IPS-18a (cell line): ENCODE results near the gene SPRED2.

Experiments
- H3K27ac ChIP-seq: one replicate; pipeline ENCODE4 v1.5.1; 2013; ENCODE audit warnings: low read length
- H3K27me3 ChIP-seq: one replicate; pipeline ENCODE4 v1.6.1; 2013; ENCODE audit warnings: mild to moderate bottlenecking, low read length; ENCODE audit not compliant: control insufficient read depth, insufficient read depth
- H3K36me3 ChIP-seq: one replicate; pipeline ENCODE4 v1.6.1; 2013; ENCODE audit warnings: low read depth, low read length; ENCODE audit not compliant: control insufficient read depth
- H3K4me1 ChIP-seq: one replicate; pipeline ENCODE4 v1.6.1; 2013; ENCODE audit warnings: low read depth, low read length; ENCODE audit not compliant: control insufficient read depth
- H3K4me3 ChIP-seq: one replicate; pipeline ENCODE4 v1.5.1; 2013; ENCODE audit warnings: low read length
- H3K9ac ChIP-seq: one replicate; pipeline ENCODE4 v1.6.1; 2013; ENCODE audit warnings: mild to moderate bottlenecking, low read length, moderate library complexity
- H3K9me3 ChIP-seq: one replicate; pipeline ENCODE4 v1.6.1; 2013; ENCODE audit warnings: low read depth, low read length; ENCODE audit not compliant: control insufficient read depth

Gene SPRED2

DNA sequence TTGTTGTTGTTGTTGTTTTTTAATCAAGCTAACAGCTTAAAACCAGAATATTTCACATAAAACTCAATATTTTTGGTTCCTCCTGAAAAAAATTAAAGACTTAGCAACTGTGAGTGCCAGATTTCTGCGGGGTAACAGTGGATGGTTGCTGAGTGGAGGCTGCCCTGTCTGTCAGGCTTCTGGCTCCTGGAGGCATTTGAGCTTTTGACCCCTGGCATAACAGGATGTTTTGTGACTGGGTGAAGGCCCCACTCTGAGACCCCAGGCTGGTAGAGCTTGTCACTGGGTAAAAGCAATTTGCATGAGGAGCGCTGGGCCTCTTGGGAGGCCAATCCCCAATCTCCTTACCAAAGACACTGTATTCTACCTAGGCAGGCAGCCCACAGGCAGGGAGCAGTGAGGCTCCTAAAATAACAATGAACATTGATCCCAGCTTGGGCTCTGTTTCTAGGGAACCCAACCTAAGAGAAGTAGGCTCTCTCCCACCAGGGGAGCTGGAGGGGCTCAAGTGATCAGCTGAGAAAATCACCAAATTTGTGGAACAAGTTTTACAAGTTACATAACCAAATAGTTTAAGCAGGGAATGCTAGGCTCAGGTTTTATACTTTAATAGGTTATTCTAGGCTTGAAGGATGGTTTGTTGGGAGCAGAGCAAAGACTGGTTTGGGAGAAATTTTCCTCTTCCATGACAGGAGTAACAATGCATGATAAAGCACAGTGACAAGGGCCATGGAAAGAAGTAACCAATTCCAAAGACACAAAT, 5.9 kb upstream of the SPRED2 start:
- H3K27ac ChIP-seq: no peak overlapping the region
- no peak overlapping the region for H3K9ac ChIP-seq
- H3K4me1 ChIP-seq: peaks cover 39% of the 10 kb centered on the region
- H3K27me3 ChIP-seq: peaks cover 52% of the 10 kb centered on the region
- H3K36me3 ChIP-seq: no peaks in the 10 kb centered on the region
- peak overlapping the region; percentile 30 for H3K4me3 ChIP-seq
- H3K9me3 ChIP-seq: no peaks in the 10 kb centered on the region

DNA sequence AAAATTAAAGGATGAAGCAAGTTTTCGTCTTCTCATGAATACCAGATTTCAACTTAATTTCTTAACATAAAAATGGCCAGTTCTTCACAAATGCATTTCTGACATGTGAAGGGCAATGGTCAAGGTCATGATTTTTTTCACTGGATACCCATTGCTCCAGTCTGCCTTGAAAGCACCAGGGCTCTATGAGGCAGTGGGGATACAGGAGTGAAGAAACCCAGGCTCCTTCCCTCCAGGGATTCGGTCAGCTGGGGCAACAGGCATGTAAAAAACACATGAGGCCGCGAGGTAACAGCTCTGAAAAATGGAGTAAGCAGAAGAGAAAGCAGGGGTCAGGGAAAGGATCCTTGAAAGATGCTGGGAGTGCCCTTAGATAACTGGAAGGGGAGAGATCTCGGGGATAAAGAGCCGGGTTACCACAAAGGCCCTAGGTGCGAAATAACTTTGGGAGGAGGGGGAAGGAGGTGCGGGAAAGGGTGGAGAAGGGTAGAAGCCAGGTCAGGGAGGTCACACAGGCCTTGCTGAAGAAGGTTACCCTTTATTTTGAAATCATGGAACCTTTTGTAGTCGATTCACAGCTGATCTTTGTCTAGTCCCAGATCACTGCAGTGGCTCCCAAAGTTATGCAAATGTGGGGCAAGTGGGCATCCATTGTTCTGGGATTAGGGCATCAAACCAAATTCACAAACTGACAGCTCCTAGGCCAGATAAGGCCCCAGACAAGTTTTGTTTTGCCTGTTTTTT, 5.2 kb upstream of the SPRED2 start:
- Histone ChIP-seq H3K9me3 (no peaks in the 10 kb centered on the region), H3K27ac (no peak overlapping the region), H3K4me3 (peak overlapping the region; percentile 89), H3K4me1 (peaks cover 39% of the 10 kb centered on the region), H3K27me3 (peaks cover 52% of the 10 kb centered on the region), H3K36me3 (no peaks in the 10 kb centered on the region), H3K9ac (peak overlapping the region; percentile 74)

DNA sequence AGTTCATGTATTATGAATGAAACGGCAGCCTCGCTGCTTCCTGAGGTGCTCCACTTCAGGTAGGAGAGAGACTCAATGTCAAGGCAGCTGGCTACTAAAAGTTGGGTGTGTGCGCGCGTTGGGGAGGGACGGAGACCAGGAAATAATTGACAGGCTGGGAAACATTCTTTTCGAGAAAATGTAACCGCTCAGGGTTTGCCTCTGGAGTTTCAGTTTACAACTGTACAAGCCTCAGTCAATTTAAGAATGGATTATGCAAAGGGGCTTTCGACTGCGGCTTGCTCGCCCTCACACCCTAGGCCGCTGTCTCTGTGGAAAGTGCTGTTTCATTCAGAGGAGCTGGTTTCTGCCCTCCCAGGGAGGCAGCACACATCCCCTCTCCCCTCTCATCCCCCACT, 4.4 kb upstream of the SPRED2 start:
- H3K9me3 ChIP-seq: no peaks in the 10 kb centered on the region
- H3K27me3 ChIP-seq: peaks cover 52% of the 10 kb centered on the region
- peak overlapping the region; percentile 74 for H3K9ac ChIP-seq
- H3K4me3 ChIP-seq: peak overlapping the region; percentile 89
- no peaks in the 10 kb centered on the region for H3K36me3 ChIP-seq
- no peak overlapping the region for H3K27ac ChIP-seq
- H3K4me1 ChIP-seq: peaks cover 39% of the 10 kb centered on the region

DNA sequence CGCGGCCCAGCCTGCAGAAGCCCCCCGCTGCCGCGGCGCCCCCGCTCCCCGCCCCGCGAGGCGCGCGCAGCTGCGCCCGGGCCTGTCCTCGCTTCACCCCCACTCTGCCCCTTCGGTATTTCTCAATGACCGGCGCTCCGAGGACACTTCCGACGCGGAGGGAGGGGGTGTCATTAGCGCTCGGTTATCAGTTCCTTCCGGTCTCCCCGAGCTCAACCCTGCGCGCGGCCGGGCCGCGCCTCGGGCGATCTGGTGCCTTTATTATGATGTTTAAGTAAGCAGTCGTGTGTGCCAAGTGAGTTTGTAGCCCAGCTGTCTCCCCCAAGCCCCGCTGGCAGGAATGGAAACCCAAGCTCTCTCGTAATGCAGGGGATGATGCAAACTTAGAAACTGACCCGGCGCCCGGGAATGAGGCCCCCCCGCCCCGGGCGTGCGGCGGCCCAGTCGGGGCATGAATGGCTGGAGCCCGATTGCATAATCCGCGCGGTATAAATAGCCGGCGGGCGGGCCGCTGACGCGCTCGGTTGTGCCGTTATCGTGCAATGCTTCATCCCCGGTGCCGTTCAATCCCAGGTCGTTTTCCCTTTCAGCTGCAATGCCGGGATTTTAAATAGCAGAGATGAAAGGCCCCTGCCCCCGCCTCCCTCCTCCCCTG, 3.9 kb upstream of the SPRED2 start:
- Histone ChIP-seq H3K4me1 (peaks cover 39% of the 10 kb centered on the region), H3K4me3 (peak overlapping the region; percentile 89), H3K27me3 (peaks cover 52% of the 10 kb centered on the region), H3K27ac (no peak overlapping the region), H3K9me3 (no peaks in the 10 kb centered on the region), H3K9ac (peak overlapping the region; percentile 74), H3K36me3 (no peaks in the 10 kb centered on the region)

DNA sequence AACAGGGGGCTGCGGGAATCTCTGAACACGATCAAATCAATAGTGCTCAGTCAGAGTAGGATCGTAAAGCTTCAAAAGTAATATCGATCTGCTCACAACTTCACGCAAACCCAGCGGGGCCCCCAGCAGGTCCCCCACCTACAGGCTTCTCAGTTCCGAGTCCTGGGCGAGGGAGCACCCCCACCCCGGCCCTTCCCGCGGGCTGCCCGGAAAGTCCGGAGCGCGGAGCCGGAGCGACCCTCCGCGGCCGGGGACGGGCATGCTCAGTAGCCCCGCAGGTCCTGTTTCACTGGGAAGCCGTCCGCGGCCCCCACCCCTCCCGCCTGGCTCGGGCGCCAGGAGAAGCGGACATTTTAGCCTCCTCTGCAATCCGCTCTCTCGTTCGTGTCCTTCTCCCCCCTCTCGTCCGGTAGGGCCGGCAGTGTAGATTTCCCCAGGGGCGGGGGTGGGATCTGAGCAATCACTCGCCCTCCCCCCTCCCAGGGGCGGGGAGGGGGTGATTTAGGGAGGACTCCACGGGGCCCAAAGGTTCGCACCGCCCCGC, 3.3 kb upstream of the SPRED2 start:
- peaks cover 56% of the 10 kb centered on the region for H3K27me3 ChIP-seq
- no peak overlapping the region for H3K27ac ChIP-seq
- H3K9me3 ChIP-seq: no peaks in the 10 kb centered on the region
- no peaks in the 10 kb centered on the region for H3K36me3 ChIP-seq
- peak overlapping the region; percentile 74 for H3K9ac ChIP-seq
- H3K4me1 ChIP-seq: peaks cover 39% of the 10 kb centered on the region
- peak overlapping the region; percentile 89 for H3K4me3 ChIP-seq

DNA sequence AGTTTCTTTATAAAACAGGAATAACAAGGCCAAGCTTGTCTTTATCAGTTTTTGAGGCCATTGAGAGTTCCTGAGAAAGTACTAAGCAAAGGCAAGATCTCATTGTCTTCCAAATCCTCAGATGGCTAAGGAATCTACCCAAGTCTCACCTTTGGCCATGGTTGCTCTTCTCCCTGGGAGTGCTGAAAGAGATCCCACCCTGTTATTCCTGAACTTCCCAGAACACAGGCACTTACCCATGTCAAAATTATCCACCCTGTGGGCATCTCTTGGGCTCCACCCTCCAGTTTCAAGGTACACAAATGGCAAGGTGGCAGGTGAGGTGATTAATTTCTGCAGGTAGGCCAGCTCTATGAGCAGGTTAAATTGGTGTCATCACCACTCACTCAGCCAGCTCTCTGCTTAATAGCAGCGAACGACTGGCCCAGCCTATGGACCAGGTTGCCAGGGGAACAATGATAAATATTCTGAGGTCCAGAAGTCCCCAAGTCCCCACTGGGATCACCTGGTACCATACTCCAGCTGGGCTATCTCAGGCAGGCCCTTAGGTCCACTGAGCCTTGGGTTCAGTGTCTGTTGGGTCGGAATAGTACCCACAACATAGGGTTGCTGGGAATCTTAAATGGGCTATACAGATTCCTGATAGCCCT, 2.3 kb upstream of the SPRED2 start:
- peaks cover 58% of the 10 kb centered on the region for H3K27me3 ChIP-seq
- H3K4me1 ChIP-seq: peaks cover 46% of the 10 kb centered on the region
- no peak overlapping the region for H3K9ac ChIP-seq
- H3K27ac ChIP-seq: no peak overlapping the region
- H3K4me3 ChIP-seq: peak overlapping the region; percentile 89
- no peaks in the 10 kb centered on the region for H3K36me3 ChIP-seq
- no peaks in the 10 kb centered on the region for H3K9me3 ChIP-seq

DNA sequence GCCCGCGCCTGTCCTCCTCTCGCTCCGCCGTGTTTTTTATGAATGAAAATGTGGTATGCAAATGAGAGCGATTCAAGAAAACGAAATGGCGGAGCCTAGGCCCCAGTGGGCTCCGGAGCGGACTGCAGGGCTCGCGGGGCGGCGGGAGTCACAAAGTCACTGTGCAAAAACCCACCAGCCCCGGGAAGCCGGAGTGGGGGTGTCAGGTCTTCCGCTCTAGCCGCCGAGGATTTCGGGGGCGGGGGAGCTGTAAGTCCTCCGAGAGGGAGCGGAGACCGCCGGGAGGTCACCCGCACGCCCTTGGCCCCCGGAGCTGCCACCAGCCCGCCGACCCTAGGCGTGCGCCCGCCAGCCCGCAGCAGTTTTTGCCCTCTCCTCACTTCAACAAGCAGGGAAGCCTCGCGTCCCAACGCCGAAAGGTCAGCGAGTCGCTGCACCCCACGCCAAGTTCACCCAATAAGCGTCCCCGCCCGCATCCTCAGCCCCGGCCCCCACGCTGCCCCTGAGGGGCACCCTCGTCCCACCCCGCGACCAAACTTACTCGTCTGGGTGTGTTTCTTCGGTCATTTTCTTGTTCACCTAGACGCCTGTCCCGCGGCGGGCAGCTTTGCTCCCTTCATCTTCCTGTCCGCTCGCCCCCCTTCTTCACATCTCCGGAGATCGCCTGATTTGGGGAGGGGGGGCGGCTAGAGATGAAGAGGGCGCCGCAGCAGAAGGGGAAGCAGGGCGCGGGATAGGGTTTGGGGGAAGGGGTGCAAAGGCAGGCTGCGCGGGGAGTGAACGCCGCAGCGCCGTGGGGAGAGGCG, 775 bp downstream of the SPRED2 start:
- Histone ChIP-seq H3K9ac (peak overlapping the region; percentile 66), H3K27ac (no peak overlapping the region), H3K36me3 (no peaks in the 10 kb centered on the region), H3K4me3 (peak overlapping the region; percentile 81), H3K9me3 (no peaks in the 10 kb centered on the region), H3K27me3 (peaks cover 56% of the 10 kb centered on the region), H3K4me1 (peaks cover 25% of the 10 kb centered on the region)

DNA sequence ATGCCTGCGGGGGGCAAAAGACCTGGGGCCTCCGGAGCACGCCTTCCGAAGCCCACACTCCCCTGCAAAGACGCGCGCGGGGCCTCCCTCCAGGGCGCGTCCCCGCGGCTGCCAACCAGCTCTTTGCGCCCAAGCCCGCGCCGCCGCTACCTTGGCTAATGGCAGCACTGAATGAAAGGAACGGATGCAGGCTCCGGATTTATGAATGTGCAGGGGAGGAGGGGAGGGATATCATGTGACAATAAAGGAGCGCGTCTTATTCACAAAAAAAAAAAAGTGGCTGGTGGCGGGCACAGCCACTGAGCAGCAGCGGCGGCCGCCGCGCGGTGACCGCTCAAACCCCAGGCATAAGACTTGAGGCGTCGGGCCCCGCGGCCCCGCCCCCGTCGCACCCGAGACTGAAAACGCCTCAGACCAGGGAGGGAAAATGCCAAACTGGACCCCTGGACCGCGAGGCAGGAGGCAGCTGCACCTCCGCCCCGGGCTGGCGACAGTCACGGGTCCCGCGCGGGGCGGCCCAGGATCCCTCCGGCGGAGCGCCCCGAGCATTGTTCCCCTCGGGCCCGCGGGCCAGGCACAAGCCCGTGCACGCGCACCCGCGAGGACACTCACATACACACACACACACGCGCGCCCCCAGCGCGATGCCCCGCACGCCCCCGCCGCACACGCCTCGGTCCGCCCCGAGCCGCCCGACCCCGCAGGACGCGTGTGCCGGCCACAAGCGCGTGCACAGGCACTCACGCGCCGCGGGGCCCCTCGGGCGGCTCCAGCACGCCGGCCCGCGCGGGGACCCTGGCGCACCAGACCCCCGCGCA, 1.6 kb downstream of the SPRED2 start:
- Histone ChIP-seq H3K4me3 (peak overlapping the region; percentile 81), H3K9ac (peak overlapping the region; percentile 66), H3K4me1 (peaks cover 25% of the 10 kb centered on the region), H3K27me3 (peaks cover 55% of the 10 kb centered on the region), H3K9me3 (no peaks in the 10 kb centered on the region), H3K27ac (no peak overlapping the region), H3K36me3 (no peaks in the 10 kb centered on the region)

DNA sequence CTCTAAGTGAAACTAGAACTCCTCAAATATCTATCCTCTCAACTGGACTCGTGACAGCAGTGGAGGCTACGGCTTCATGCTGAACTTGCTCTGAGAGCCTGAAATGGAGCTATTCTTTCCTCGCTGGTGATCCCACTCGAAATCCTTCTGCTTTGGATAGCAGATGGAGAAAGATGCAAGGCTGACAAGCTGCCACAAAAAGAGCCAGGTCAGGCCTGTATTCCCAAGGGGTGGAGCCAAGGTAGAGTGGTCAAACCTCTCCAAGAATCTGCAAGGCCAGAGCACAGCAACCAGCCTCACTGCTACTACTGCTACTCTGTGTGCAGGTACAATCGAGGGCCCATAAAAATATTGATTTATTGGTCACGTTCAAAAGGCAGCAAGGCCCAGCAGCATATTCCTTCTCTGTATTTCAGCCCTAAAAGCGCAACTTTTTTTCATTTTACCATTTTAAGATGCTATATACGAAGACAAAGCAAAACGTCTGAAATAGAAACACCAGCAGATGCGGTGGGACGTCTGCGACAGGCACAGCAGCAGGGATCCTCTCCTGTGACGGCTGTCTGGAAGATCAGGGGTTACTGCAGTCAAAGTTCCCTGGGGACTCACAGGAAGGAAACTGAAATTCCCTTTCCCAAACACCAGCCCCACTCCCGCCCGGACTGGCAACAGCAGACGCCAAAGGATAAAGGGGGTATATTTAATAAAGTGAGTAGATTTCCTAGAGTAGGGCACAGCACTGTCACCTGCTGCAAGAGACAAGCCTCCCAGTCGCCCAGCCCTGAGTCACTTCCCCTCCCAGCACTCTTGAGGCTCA, 2.4 kb downstream of the SPRED2 start:
- H3K9ac ChIP-seq: no peak overlapping the region

More for the DNA sequence above, 2.4 kb downstream of the SPRED2 start:
- no peaks in the 10 kb centered on the region for H3K36me3 ChIP-seq
- no peak overlapping the region for H3K27ac ChIP-seq
- H3K4me1 ChIP-seq: peaks cover 19% of the 10 kb centered on the region
- peak overlapping the region; percentile 81 for H3K4me3 ChIP-seq
- no peaks in the 10 kb centered on the region for H3K9me3 ChIP-seq
- peaks cover 49% of the 10 kb centered on the region for H3K27me3 ChIP-seq
